HFFc6 (cell line): Measurements from ENCODE around the gene KRTAP3-2. TPM values are rescaled to one million over a fixed set of nuclear protein-coding genes. Genes with fewer than 3 reads are reported as not detected.
"Not testable (repeated sequence)": the region's sequence is repeated elsewhere in the genome, so short reads cannot be mapped to it uniquely, and the experiment has no call there.

Experiments
- DNase-seq: peaks from one replicate; pipeline ENCODE4 v3.0.0-alpha.2; 2018
- H3K27ac Mint-ChIP-seq: 2 replicates; pipeline ENCODE4 v1.8.0; 2020; ENCODE audit warnings: mild to moderate bottlenecking, mixed read lengths
- H3K27me3 Mint-ChIP-seq: 2 replicates; pipeline ENCODE4 v1.8.0; 2021; ENCODE audit warnings: mild to moderate bottlenecking, moderate library complexity, mixed read lengths; ENCODE audit not compliant: insufficient read depth
- H3K36me3 Mint-ChIP-seq: 2 replicates; pipeline ENCODE4 v1.8.0; 2021; ENCODE audit warnings: low read depth, mixed read lengths
- H3K4me1 Mint-ChIP-seq: 2 replicates; pipeline ENCODE4 v1.8.0; 2020; ENCODE audit warnings: low read depth, mixed read lengths
- H3K4me3 Mint-ChIP-seq: 2 replicates; pipeline ENCODE4 v1.8.0; 2020; ENCODE audit warnings: mild to moderate bottlenecking, moderate library complexity, mixed read lengths
- H3K9me3 Mint-ChIP-seq: 2 replicates; pipeline ENCODE4 v1.8.0; 2020; ENCODE audit warnings: mild to moderate bottlenecking, mixed read lengths
- CTCF ChIP-seq: fragments of 200-600 bp; sonication (generic); IDR thresholded peaks from 2 replicates; pipeline ENCODE4 v1.5.0; 2021; ENCODE audit warnings: antibody characterized with exemption, mild to moderate bottlenecking
- long read RNA-seq: library from polyadenylated mRNA; unstranded; transcript quantifications from one replicate; pipeline ENCODE4 v2.0.0, GENCODE V29; 2019
- total RNA-seq, 6 experiments: library from RNA; stranded (reverse); fragmentation: NEBNext Ultra II Directional; extraction: Animal tissue kit (Norgen Biotek cat#: 25700); gene quantifications; 2 replicates in 1 of 6; 3 replicates in 5 of 6; pipeline ENCODE4 v1.2.3, GENCODE V29; 2021

Gene KRTAP3-2
- total RNA-seq: not detected
- long read RNA-seq: 0 reads

DNA sequence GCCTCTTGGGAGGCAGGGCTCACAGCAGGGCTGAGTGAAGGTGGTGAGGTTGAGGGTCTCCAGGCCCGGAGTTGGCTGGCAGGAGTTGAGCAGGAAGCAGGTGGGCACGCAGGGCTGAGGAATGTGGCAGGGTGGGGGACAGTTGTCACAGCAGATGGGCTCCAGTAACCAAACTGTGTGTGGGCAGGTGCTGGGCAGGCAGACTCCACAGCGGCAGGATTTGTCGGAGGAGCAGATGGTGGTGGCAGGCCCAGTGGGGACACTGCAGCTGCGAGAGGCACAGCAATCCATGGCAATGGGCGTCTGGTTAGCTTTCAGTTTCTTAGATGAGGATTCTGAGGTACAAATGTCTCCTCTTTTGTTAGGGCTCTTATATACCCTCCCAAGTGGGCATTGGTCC is at the start of gene KRTAP3-2:
Gene KRTAP3-2, minus strand, starts transcription at position 344 of the 400 bp plus-strand sequence. Its CDS starts 53 bp downstream, at position 291.
- H3K36me3 Mint-ChIP-seq, DNase-seq, H3K27ac Mint-ChIP-seq, H3K27me3 Mint-ChIP-seq, H3K9me3 Mint-ChIP-seq, H3K4me3 Mint-ChIP-seq: not testable (repeated sequence)
- H3K4me1 Mint-ChIP-seq: peaks cover 33% of the 10 kb centered on the region

DNA sequence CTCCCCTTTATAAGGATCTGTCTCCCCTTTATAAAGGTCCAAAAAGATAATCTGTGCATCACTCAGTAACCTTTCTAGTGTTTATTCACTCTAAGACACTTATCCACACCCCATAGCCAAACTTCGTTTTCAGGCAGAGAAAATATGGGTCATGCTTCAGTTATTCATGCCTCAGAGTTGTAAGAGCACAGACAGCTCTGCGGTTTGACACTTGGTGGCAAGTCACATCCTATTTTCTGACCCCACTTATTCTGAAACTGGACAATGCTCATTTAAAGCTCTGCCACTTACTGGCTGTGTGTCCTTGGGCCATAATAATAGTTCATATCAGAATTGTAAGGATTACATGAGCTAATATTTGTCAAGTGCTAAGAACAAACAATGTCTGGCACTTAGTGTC is 49.4 kb upstream of the KRTAP3-2 start:
- Mint-ChIP-seq H3K27me3 (peaks cover 1% of the 10 kb centered on the region), H3K9me3 (peaks cover 9% of the 10 kb centered on the region), H3K36me3 (peaks cover 19% of the 10 kb centered on the region), H3K4me3 (peak overlapping the region; percentile 69), H3K27ac (peak overlapping the region; percentile 93), H3K4me1 (peaks cover 70% of the 10 kb centered on the region)
- TF ChIP-seq CTCF: no peak
- peak; percentile 93 for DNase-seq

GRCh38 chr17:41048441-41048840 is 48.7 kb upstream of the KRTAP3-2 start:
- Mint-ChIP-seq H3K27me3 (peaks cover 1% of the 10 kb centered on the region), H3K27ac (peak overlapping the region; percentile 93), H3K4me3 (peak overlapping the region; percentile 69), H3K4me1 (peaks cover 70% of the 10 kb centered on the region), H3K36me3 (peaks cover 21% of the 10 kb centered on the region), H3K9me3 (peaks cover 10% of the 10 kb centered on the region)
- DNase-seq: peak; percentile 91
- no peak for TF ChIP-seq CTCF

- H3K27me3 Mint-ChIP-seq, DNase-seq, H3K4me3 Mint-ChIP-seq: not testable (repeated sequence)
- peaks cover 24% of the 10 kb centered on the region for H3K36me3 Mint-ChIP-seq
- H3K27ac Mint-ChIP-seq: peak within 1 kb of the TSS; percentile 93
- H3K9me3 Mint-ChIP-seq: peaks cover 14% of the 10 kb centered on the region
- peaks cover 64% of the 10 kb centered on the region for H3K4me1 Mint-ChIP-seq
Measured at GRCh38 chr17:41046735-41047465, 47.2 kb upstream of the KRTAP3-2 start, which contains the start of gene KRTAP2-1. TSS of gene KRTAP2-1 (minus strand) at chr17:41047316. CDS start at chr17:41047267, 49 bp downstream.

DNA sequence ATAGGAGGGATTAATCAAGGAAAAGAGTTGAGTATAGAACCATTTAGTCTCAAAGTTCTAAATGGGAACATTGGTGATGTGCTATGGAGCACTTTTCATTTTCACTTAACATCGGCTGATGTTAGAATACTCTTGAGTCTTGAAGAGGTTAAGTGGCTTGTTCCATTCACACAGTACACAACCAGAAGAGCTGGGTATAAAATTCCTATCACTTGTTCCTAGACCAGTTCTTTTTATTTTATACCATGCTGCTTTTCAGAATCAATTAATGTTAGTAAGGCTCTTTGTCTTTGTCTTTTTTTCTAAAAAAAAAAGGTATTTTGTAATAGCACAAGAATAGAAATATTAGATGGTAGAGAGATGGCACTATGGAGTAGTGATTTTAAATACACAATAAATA is 43.2 kb upstream of the KRTAP3-2 start:
- Mint-ChIP-seq H3K27ac (no peak overlapping the region), H3K36me3 (peaks cover 24% of the 10 kb centered on the region), H3K4me3 (no peak overlapping the region), H3K27me3 (no peaks in the 10 kb centered on the region; the same call in 1 of the 2 replicates), H3K9me3 (peaks cover 14% of the 10 kb centered on the region), H3K4me1 (peaks cover 55% of the 10 kb centered on the region)
- TF ChIP-seq CTCF: no peak
- no peak for DNase-seq

DNA sequence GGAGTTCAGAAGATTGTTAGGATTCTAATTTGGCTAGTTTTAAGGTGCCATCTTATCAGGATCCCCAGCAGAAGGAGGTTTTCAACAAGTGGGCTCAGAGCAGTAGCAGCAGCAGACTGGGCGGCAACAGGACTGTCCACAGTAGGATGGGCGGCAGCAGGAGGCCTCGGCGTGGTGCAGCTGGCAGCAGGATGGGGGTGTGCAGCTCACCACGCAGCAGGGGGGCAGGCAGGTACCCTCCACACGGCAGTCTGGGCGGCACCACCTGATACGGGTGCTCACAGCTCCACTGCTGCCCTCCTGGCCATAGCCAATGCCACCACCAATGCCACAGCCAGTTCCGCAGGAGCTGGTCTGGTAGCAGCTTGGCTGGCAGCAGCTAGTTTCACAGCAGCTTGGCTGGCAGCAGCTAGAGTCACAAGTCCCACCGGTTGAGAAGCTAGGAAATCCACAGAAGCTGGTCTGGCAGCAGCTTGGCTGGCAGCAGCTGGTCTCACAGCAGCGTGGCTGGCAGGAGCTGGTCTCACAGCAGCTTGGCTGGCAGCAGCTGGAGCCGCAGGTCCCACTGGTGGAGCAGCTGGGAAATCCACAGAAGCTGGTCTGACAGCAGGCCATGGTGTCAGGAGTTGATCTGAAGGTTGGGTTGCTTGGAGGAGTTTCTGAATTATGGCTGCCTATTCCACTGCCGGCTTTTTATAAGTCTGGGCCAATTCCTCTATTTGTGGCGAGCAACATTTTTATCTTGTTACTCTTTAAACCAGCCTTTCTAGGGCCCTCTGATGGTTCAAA is 41.3 kb upstream of the KRTAP3-2 start, which contains the start of gene KRTAP1-1:
Gene KRTAP1-1, minus strand, starts transcription at position 668 of the 789 bp plus-strand sequence. Its CDS starts 53 bp downstream, at position 615.
- H3K9me3 Mint-ChIP-seq: peaks cover 14% of the 10 kb centered on the region
- peaks cover 56% of the 10 kb centered on the region for H3K4me1 Mint-ChIP-seq
- not testable (repeated sequence) for H3K4me3 Mint-ChIP-seq, H3K27me3 Mint-ChIP-seq, DNase-seq, H3K27ac Mint-ChIP-seq
- peaks cover 24% of the 10 kb centered on the region for H3K36me3 Mint-ChIP-seq
